KMS-11 (cell line): ENCODE measurements around the gene SRXN1.

Experiments
- H2AFZ ChIP-seq: fragments of 200-600 bp; sonication (generic); 2 replicates; pipeline ENCODE4 v1.6.1; 2016; ENCODE audit warnings: antibody characterized with exemption, mixed run types, low read depth
- H3K27ac ChIP-seq: fragments of 200-600 bp; sonication (generic); 2 replicates; pipeline ENCODE4 v1.6.1; 2016; ENCODE audit warnings: mild to moderate bottlenecking, mixed run types
- H3K27me3 ChIP-seq: fragments of 200-600 bp; sonication (generic); 2 replicates; pipeline ENCODE4 v1.6.1; 2017; ENCODE audit warnings: mild to moderate bottlenecking, low read depth, mixed run types, moderate library complexity; ENCODE audit not compliant: insufficient read depth
- H3K36me3 ChIP-seq: fragments of 200-600 bp; sonication (generic); 2 replicates; pipeline ENCODE4 v1.6.1; 2017; ENCODE audit warnings: mild to moderate bottlenecking, mixed run types; ENCODE audit not compliant: insufficient read depth
- H3K4me1 ChIP-seq: fragments of 200-600 bp; sonication (generic); 2 replicates; pipeline ENCODE4 v1.6.1; 2016; ENCODE audit warnings: mild to moderate bottlenecking, low read depth, mixed run types; ENCODE audit not compliant: poor library complexity, severe bottlenecking
- H3K4me2 ChIP-seq: fragments of 200-600 bp; sonication (generic); 2 replicates; pipeline ENCODE4 v1.7.0; 2016; ENCODE audit warnings: mild to moderate bottlenecking, mixed run types
- H3K4me3 ChIP-seq: fragments of 200-600 bp; sonication (generic); IDR thresholded peaks from 2 replicates; pipeline ENCODE4 v1.6.1; 2017; ENCODE audit warnings: low read depth, low read length, mixed read lengths; ENCODE audit not compliant: insufficient read depth
- H3K79me2 ChIP-seq: fragments of 200-600 bp; sonication (generic); 2 replicates; pipeline ENCODE4 v1.6.1; 2016; ENCODE audit warnings: low read depth, mixed run types; ENCODE audit not compliant: insufficient read depth
- H3K9ac ChIP-seq: fragments of 200-600 bp; sonication (generic); 2 replicates; pipeline ENCODE4 v1.6.1; 2016; ENCODE audit warnings: mild to moderate bottlenecking, mixed run types
- H4K20me1 ChIP-seq: fragments of 200-600 bp; sonication (generic); 2 replicates; pipeline ENCODE4 v1.6.1; 2016; ENCODE audit warnings: mild to moderate bottlenecking, mixed run types; ENCODE audit not compliant: insufficient read depth
- CTCF ChIP-seq: fragments of 200-600 bp; sonication (generic); conservative IDR thresholded peaks from 2 replicates; pipeline ENCODE4 v1.6.1; 2017; ENCODE audit warnings: low read depth, mild to moderate bottlenecking, antibody characterized with exemption, low read length, moderate library complexity, mixed read lengths

Gene SRXN1

DNA sequence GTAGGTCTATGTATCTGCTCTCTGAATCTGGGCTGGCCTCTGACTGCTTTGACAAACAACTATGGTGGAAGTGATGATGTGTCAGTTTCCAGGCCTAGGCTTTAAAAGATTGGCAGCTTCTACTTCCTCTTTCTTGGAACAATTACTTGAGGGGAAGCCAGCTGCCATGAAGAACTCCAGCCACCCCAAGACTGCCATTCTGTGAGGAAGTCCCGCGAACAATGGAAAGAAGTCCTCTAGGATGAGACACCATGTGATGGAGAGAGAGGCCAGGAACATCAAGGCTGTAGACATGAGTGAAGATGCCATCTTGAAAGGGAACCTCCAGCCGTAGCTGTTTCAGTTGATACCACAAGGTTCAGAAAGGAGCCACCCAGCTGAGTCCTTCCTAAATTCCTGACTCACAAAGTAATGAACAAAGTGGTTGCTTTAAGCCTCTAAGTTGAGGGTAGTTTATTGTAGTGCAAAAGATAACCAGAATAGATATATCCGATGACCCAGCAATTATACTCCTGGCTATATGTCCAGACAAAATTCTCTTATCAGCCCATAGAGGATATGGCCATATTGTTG, 27.6 kb downstream of the SRXN1 start:
- Histone ChIP-seq H2AFZ (no peak overlapping the region), H3K79me2 (no peaks in the 10 kb centered on the region), H3K36me3 (no peaks in the 10 kb centered on the region), H3K4me1 (no peaks in the 10 kb centered on the region), H4K20me1 (no peaks in the 10 kb centered on the region), H3K27ac (no peak overlapping the region), H3K27me3 (no peaks in the 10 kb centered on the region), H3K4me2 (no peak overlapping the region), H3K4me3 (no peak overlapping the region), H3K9ac (no peak overlapping the region)
- no peak for TF ChIP-seq CTCF

GRCh38 chr20:623704-624103, 29.3 kb downstream of the SRXN1 start:
- no peaks in the 10 kb centered on the region for H4K20me1 ChIP-seq
- H3K79me2 ChIP-seq = no peaks in the 10 kb centered on the region
- H3K4me2 ChIP-seq = no peak overlapping the region
- no peak overlapping the region for H3K4me3 ChIP-seq
- TF ChIP-seq CTCF = no peak
- no peaks in the 10 kb centered on the region for H3K4me1 ChIP-seq
- H3K27ac ChIP-seq = no peak overlapping the region
- no peaks in the 10 kb centered on the region for H3K27me3 ChIP-seq
- no peaks in the 10 kb centered on the region for H3K36me3 ChIP-seq
- H3K9ac ChIP-seq = no peak overlapping the region
- H2AFZ ChIP-seq = no peak overlapping the region

- Histone ChIP-seq H4K20me1 (no peaks in the 10 kb centered on the region), H3K27ac (no peak overlapping the region), H3K27me3 (no peaks in the 10 kb centered on the region), H3K36me3 (no peaks in the 10 kb centered on the region), H3K4me3 (no peak overlapping the region), H3K4me2 (no peak overlapping the region), H3K4me1 (no peaks in the 10 kb centered on the region), H3K79me2 (no peaks in the 10 kb centered on the region), H2AFZ (no peak overlapping the region), H3K9ac (no peak overlapping the region)
- no peak for TF ChIP-seq CTCF
These were observed 30.0 kb downstream of the SRXN1 start for GRCh38 chr20:623021-623420.

DNA sequence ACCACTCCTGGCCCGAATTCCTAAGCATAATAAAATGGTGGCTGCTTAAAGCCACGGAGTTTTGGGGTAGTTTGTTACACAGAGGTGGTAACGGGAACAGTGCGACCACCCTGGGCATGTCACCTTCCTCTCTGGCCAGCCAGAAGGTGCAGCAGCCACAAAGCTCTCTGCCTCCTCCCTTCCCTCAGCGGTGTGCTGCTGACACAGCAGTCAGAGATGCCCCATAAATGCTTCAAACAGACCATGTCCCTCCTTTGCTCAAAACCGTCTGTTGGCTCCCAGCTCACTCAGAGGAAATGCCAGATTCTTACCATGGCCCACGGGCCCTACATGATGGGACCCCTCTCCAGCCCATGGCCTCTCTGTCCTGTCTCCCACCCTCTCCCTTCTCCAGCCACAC, 30.8 kb downstream of the SRXN1 start:
- Histone ChIP-seq H4K20me1 (no peaks in the 10 kb centered on the region), H3K9ac (no peak overlapping the region), H3K4me1 (no peaks in the 10 kb centered on the region), H3K27me3 (no peaks in the 10 kb centered on the region), H3K36me3 (no peaks in the 10 kb centered on the region), H3K4me2 (no peak overlapping the region), H3K79me2 (no peaks in the 10 kb centered on the region), H3K4me3 (no peak overlapping the region), H2AFZ (no peak overlapping the region), H3K27ac (no peak overlapping the region)
- TF ChIP-seq CTCF = no peak
